K562 (cell line): ENCODE results near the gene FAM174C. TPM values are rescaled to one million over a fixed set of nuclear protein-coding genes. Genes with fewer than 3 reads are reported as not detected.
A peak's percentile ranks its signal among the peaks of the same experiment; 100 is the strongest.

ENCODE experiments used
- ADNP ChIP-seq: fragments of 200-800 bp; sonication (Bioruptor generic); IDR thresholded peaks from 2 replicates; pipeline ENCODE4 v1.6.1; 2016; ENCODE audit warnings: missing genetic modification characterization, missing compliant biosample characterization
- ARID2 ChIP-seq: fragments of 450-650 bp; IDR thresholded peaks from 2 replicates; pipeline ENCODE4 v1.6.1; 2017; ENCODE audit warnings: antibody characterized with exemption, mild to moderate bottlenecking
- CEBPB ChIP-seq: fragments of 450-650 bp; IDR thresholded peaks from 2 replicates; pipeline ENCODE4 v1.6.1; 2016; ENCODE audit warnings: missing genetic modification characterization, missing compliant biosample characterization
- ETV1 ChIP-seq: fragments of 450-650 bp; conservative IDR thresholded peaks from 2 replicates; pipeline ENCODE4 v1.6.1; 2016; ENCODE audit warnings: missing genetic modification characterization, control low read depth, low read depth, missing compliant biosample characterization
- HMBOX1 ChIP-seq: sonication (generic); IDR thresholded peaks from 2 replicates; pipeline ENCODE4 v1.6.1; 2016
- MXD1 ChIP-seq: fragments of 250-450 bp; sonication (Bioruptor Pico); IDR thresholded peaks from 2 replicates; pipeline ENCODE4 v1.8.0; 2021; ENCODE audit warnings: borderline replicate concordance, mild to moderate bottlenecking, moderate library complexity; ENCODE audit not compliant: poor library complexity, severe bottlenecking
- NFIX ChIP-seq: fragments of 250-450 bp; sonication (Bioruptor Pico); IDR thresholded peaks from 2 replicates; pipeline ENCODE4 v1.4.0; 2020; ENCODE audit warnings: low read depth, mild to moderate bottlenecking, moderate library complexity
- NFRKB ChIP-seq: fragments of 450-650 bp; IDR thresholded peaks from 2 replicates; pipeline ENCODE4 v1.6.1; 2016; ENCODE audit warnings: low read depth
- PCBP1 ChIP-seq: fragments of 200-400 bp; formaldehyde crosslinking; IDR thresholded peaks from 2 replicates; pipeline ENCODE4 v1.6.1; 2018; ENCODE audit warnings: mild to moderate bottlenecking, low read depth, low read length; ENCODE audit not compliant: poor library complexity, severe bottlenecking
- RCOR1 ChIP-seq, 2 experiments: IDR thresholded peaks; 2 replicates each; pipeline ENCODE4 v1.6.1; 2012; ENCODE audit warnings: low read depth in 2 of 2, low read length in 2 of 2, borderline replicate concordance in 1 of 2, improper control_type of control experiment in 1 of 2
- ZNF592 ChIP-seq: fragments of 450-650 bp; IDR thresholded peaks from 2 replicates; pipeline ENCODE4 v1.6.1; 2017; ENCODE audit warnings: antibody characterized with exemption, mild to moderate bottlenecking
- ZSCAN29 ChIP-seq: fragments of 450-650 bp; IDR thresholded peaks from 2 replicates; pipeline ENCODE4 v1.6.1; 2017
- ZSCAN32 ChIP-seq: fragments of 450-650 bp; formaldehyde crosslinking; IDR thresholded peaks from 2 replicates; pipeline ENCODE4 v1.4.0; 2020; ENCODE audit warnings: mild to moderate bottlenecking, moderate library complexity
- polyA plus RNA-seq, 8 experiments: library from polyadenylated mRNA; depleted of rRNA in 4 of 8; stranded (reverse) in 5 of 8; unstranded in 3 of 8; fragments of >200 nt; fragmentation: Nextera tagmentation in 2 of 8; fragmentation: Illumina TruSeq in 1 of 8; extraction: Ambion mirVana in 2 of 8; extraction: Trizol in 1 of 8; gene quantifications; 2 replicates each; pipeline versions ENCODE4 v1.2.1 to v1.2.3, GENCODE V29; 2011 to 2014; ENCODE audit warnings: inconsistent platforms in 1 of 8, missing spikeins in 1 of 8
- total RNA-seq, 7 experiments: library from RNA; depleted of rRNA in 6 of 7; stranded (reverse); fragments of >200 nt in 6 of 7; fragmentation: Illumina TruSeq in 2 of 7; extraction: Trizol in 2 of 7; gene quantifications; 2 replicates each; pipeline versions ENCODE4 v1.2.1 to v1.2.3, GENCODE V29; 2011 to 2021; ENCODE audit warnings: low replicate concordance in 1 of 7
- TF ChIP-seq, protein P1 (sequence below): fragments of 200-800 bp; sonication (Bioruptor generic); IDR thresholded peaks from 2 replicates; pipeline ENCODE4 v1.6.1; 2016; ENCODE audit warnings: missing genetic modification characterization, missing compliant biosample characterization

Gene FAM174C
- total and polyA plus RNA-seq, 9 of the 15 experiments (the other 6 are each of a cell fraction or from before 2014, with no cell fraction given): 0.66 to 89.6 (median 20.3) TPM

DNA sequence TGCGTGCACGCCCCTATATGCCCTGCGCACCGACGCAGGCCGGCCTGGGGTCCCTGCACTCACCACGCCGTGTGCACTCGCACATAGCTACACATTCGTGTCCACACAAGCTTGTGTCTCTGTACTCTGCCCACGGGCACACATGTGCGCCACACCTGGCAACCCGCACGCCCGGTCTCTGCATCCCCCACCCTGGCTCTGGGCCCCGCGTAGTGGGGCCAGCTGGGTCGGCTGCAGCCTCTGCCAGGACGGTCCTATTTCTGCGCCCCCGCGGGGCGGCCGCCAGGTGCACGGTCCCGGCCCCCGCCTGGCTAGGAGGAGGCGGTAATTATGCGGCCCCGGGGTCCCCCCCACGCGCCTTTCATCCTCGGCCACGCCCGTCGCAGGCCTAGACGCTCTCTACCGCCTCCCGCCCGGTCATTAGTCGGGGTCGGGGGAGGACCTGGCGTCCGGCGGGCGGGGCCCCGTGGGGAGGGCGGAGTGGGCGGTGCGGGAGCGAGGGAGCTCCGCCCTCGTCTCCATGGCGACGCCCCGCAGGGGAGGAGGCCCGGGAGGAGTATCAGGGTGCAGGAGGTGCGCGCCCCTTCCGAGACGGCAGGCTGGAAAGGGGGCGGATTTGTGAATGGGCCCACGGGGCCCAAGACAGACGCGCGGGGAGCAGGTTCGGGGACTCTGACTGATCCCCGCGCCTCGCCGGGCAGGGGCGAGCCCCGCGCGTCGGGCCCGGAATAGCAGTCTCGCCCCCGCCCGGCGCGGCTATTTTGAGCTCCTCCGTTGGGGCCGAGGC lies 9.0 kb upstream of the FAM174C start (continued):
- TF ChIP-seq, protein P1, sequence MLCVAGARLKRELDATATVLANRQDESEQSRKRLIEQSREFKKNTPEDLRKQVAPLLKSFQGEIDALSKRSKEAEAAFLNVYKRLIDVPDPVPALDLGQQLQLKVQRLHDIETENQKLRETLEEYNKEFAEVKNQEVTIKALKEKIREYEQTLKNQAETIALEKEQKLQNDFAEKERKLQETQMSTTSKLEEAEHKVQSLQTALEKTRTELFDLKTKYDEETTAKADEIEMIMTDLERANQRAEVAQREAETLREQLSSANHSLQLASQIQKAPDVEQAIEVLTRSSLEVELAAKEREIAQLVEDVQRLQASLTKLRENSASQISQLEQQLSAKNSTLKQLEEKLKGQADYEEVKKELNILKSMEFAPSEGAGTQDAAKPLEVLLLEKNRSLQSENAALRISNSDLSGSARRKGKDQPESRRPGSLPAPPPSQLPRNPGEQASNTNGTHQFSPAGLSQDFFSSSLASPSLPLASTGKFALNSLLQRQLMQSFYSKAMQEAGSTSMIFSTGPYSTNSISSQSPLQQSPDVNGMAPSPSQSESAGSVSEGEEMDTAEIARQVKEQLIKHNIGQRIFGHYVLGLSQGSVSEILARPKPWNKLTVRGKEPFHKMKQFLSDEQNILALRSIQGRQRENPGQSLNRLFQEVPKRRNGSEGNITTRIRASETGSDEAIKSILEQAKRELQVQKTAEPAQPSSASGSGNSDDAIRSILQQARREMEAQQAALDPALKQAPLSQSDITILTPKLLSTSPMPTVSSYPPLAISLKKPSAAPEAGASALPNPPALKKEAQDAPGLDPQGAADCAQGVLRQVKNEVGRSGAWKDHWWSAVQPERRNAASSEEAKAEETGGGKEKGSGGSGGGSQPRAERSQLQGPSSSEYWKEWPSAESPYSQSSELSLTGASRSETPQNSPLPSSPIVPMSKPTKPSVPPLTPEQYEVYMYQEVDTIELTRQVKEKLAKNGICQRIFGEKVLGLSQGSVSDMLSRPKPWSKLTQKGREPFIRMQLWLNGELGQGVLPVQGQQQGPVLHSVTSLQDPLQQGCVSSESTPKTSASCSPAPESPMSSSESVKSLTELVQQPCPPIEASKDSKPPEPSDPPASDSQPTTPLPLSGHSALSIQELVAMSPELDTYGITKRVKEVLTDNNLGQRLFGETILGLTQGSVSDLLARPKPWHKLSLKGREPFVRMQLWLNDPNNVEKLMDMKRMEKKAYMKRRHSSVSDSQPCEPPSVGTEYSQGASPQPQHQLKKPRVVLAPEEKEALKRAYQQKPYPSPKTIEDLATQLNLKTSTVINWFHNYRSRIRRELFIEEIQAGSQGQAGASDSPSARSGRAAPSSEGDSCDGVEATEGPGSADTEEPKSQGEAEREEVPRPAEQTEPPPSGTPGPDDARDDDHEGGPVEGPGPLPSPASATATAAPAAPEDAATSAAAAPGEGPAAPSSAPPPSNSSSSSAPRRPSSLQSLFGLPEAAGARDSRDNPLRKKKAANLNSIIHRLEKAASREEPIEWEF (CRISPR knock-in tag): no peak
- TF ChIP-seq ZSCAN32 (CRISPR knock-in tag) (no peak), ZNF592 (no peak), PCBP1 (peak; percentile 50), ZSCAN29 (no peak), ARID2 (no peak), RCOR1 (IDR thresholded peaks at IDR 0.05; ENCODE audit: borderline replicate concordance in 1 of 2, low read depth in 2 of 2, low read length in 2 of 2) (0 out of 4 replicates have a peak, but pooled peaks of 1 of the 2 experiments have one; percentile 30), MXD1 (CRISPR knock-in tag) (no peak), ETV1 (tag) (no peak), CEBPB (tag) (no peak), HMBOX1 (no peak), NFIX (CRISPR knock-in tag) (no peak), ADNP (no peak), NFRKB (no peak)
